SK-N-SH (cell line): Measurements from ENCODE around the gene RADIL. TPM values are rescaled to one million over a fixed set of nuclear protein-coding genes. Genes with fewer than 3 reads are reported as not detected.

ENCODE experiments used
- CTCF ChIA-PET: fragments of 300-600, 350-600 bp; formaldehyde crosslinking; extraction: SDS; loops from one replicate; lab custom pipeline; 2021; lab: Yijun Ruan, JAX
- POLR2A ChIA-PET: fragments of 350-600 bp; sonication (Branson Sonifier 250); formaldehyde crosslinking; extraction: SDS; loops from one replicate; lab custom pipeline; 2020; ENCODE audit warnings: antibody characterized with exemption, inconsistent platforms; lab: Yijun Ruan, JAX
- DNase-seq: peaks from one replicate; pipeline ENCODE4 v3.0.0; 2012
- H2AFZ ChIP-seq: fragments of 200-600 bp; sonication (generic); 2 replicates; pipeline ENCODE4 v1.8.1; 2016; ENCODE audit warnings: antibody characterized with exemption, mild to moderate bottlenecking, low read depth
- H3F3A ChIP-seq: fragments of 200-600 bp; sonication (generic); replicated peaks from 2 replicates; pipeline ENCODE3; 2016; ENCODE audit warnings: antibody characterized with exemption, mild to moderate bottlenecking; ENCODE audit not compliant: insufficient read depth
- H3K27ac ChIP-seq, 2 experiments: fragments of 200-500 bp in 1 of 2; fragments of 200-600 bp in 1 of 2; sonication (Bioruptor generic) in 1 of 2; sonication (generic), shearing (Covaris generic) in 1 of 2; 2 replicates each; pipeline versions ENCODE4 v1.5.1 to v1.6.1; 2014 to 2016; ENCODE audit warnings: low read depth in 2 of 2, inconsistent platforms in 1 of 2, low read length in 1 of 2, mild to moderate bottlenecking in 1 of 2, mixed read lengths in 1 of 2
- H3K27me3 ChIP-seq: fragments of 200-600 bp; sonication (generic), shearing (Covaris generic); 2 replicates; pipeline ENCODE4 v1.6.1; 2016; ENCODE audit warnings: mixed run types; ENCODE audit not compliant: insufficient read depth
- H3K36me3 ChIP-seq, 2 experiments: fragments of 200-500 bp in 1 of 2; fragments of 200-600 bp in 1 of 2; sonication (Bioruptor generic) in 1 of 2; sonication (generic) in 1 of 2; replicated peaks in 1 of 2; 2 replicates each; pipeline versions ENCODE3 to v1.5.1; 2014 to 2016; ENCODE audit warnings: low read length in 1 of 2, mild to moderate bottlenecking in 1 of 2; ENCODE audit not compliant: insufficient read depth in 2 of 2, control insufficient read depth in 1 of 2
- H3K4me1 ChIP-seq, 2 experiments: fragments of 200-500 bp in 1 of 2; fragments of 200-600 bp in 1 of 2; sonication (Bioruptor generic) in 1 of 2; sonication (generic), shearing (Covaris generic) in 1 of 2; 2 replicates each; pipeline versions ENCODE4 v1.5.1 to v1.6.1; 2014 to 2016; ENCODE audit warnings: low read depth in 1 of 2, low read length in 1 of 2, mixed run types in 1 of 2; ENCODE audit not compliant: insufficient read depth in 2 of 2, control insufficient read depth in 1 of 2
- H3K4me2 ChIP-seq: fragments of 200-600 bp; sonication (generic), shearing (Covaris generic); 2 replicates; pipeline ENCODE4 v1.6.1; 2017; ENCODE audit warnings: mixed run types
- H3K4me3 ChIP-seq, 2 experiments: fragments of 200-500 bp in 1 of 2; fragments of 200-600 bp in 1 of 2; sonication (Bioruptor generic) in 1 of 2; sonication (generic), shearing (Covaris generic) in 1 of 2; 2 replicates each; pipeline versions ENCODE4 v1.5.1 to v1.8.1; 2014 to 2016; ENCODE audit warnings: low read depth in 2 of 2, inconsistent platforms in 1 of 2, low read length in 1 of 2, mild to moderate bottlenecking in 1 of 2, mixed read lengths in 1 of 2, moderate library complexity in 1 of 2
- H3K79me2 ChIP-seq: fragments of 200-600 bp; sonication (generic); 2 replicates; pipeline ENCODE4 v1.8.1; 2017; ENCODE audit warnings: mild to moderate bottlenecking; ENCODE audit not compliant: insufficient read depth
- H3K9ac ChIP-seq: fragments of 200-600 bp; sonication (generic); 2 replicates; pipeline ENCODE4 v1.6.1; 2017; ENCODE audit warnings: mixed run types
- H3K9me2 ChIP-seq: fragments of 200-600 bp; sonication (generic); 2 replicates; pipeline ENCODE4 v1.6.1; 2017; ENCODE audit warnings: mixed run types
- H3K9me3 ChIP-seq: fragments of 200-600 bp; sonication (generic); 2 replicates; pipeline ENCODE4 v1.6.1; 2017; ENCODE audit warnings: mixed run types, mild to moderate bottlenecking, moderate library complexity
- H4K20me1 ChIP-seq: fragments of 200-600 bp; sonication (generic); 2 replicates; pipeline ENCODE4 v1.6.1; 2017; ENCODE audit warnings: mild to moderate bottlenecking, mixed run types; ENCODE audit not compliant: insufficient read depth
- ELF1 ChIP-seq: IDR thresholded peaks from 2 replicates; pipeline ENCODE4 v1.4.0; 2012
- FOXJ3 ChIP-seq: sonication (generic); formaldehyde crosslinking; IDR thresholded peaks from 2 replicates; pipeline ENCODE4 v1.5.1; 2020; ENCODE audit warnings: mild to moderate bottlenecking, missing genetic modification reagents
- FOXM1 ChIP-seq: IDR thresholded peaks from 2 replicates; pipeline ENCODE4 v1.4.0; 2012; ENCODE audit warnings: low read depth, mild to moderate bottlenecking
- GABPA ChIP-seq: IDR thresholded peaks from 2 replicates; pipeline ENCODE4 v1.4.0; 2012; ENCODE audit warnings: low read depth, mild to moderate bottlenecking
- IRF3 ChIP-seq: fragments of 150-350 bp; IDR thresholded peaks from 2 replicates; pipeline ENCODE4 v1.6.1; 2016; ENCODE audit warnings: mild to moderate bottlenecking, low read depth, low read length
- MEF2A ChIP-seq: IDR thresholded peaks from 2 replicates; pipeline ENCODE4 v1.4.0; 2012; ENCODE audit warnings: low read depth, borderline replicate concordance
- MXI1 ChIP-seq: IDR thresholded peaks from 2 replicates; pipeline ENCODE4 v1.6.1; 2012; ENCODE audit warnings: mild to moderate bottlenecking, low read depth, low read length, improper control_type of control experiment
- SIN3A ChIP-seq: IDR thresholded peaks from 2 replicates; pipeline ENCODE4 v1.6.1; 2012; ENCODE audit warnings: low read depth, mild to moderate bottlenecking, low read length, moderate library complexity, borderline replicate concordance
- SMC3 ChIP-seq: IDR thresholded peaks from 2 replicates; pipeline ENCODE4 v1.6.1; 2012; ENCODE audit warnings: low read depth, low read length, improper control_type of control experiment
- TAF1 ChIP-seq: IDR thresholded peaks from 2 replicates; pipeline ENCODE4 v1.6.1; 2012; ENCODE audit warnings: low read depth, mild to moderate bottlenecking, low read length, moderate library complexity, borderline replicate concordance
- WGBS: methylation state at CpG from one replicate; pipeline ENCODE4 v1.1.6; 2017; ENCODE audit warnings: low lambda C conversion rate; 5-methylcytosine and 5-hydroxymethylcytosine counted together
- polyA plus RNA-seq, 3 experiments: library from polyadenylated mRNA; depleted of rRNA; stranded (reverse); fragments of >200 nt; gene quantifications; 2 replicates each; pipeline ENCODE4 v1.2.3, GENCODE V29; 2012
- TF ChIP-seq, protein P1 (sequence below): IDR thresholded peaks from 2 replicates; pipeline ENCODE4 v1.4.0; 2012; ENCODE audit warnings: low read depth, borderline replicate concordance
- TF ChIP-seq, protein P2 (sequence below): fragments of 200-600 bp; sonication (generic); IDR thresholded peaks from 2 replicates; pipeline ENCODE4 v1.6.1; 2017; ENCODE audit warnings: antibody characterized with exemption, mild to moderate bottlenecking, moderate library complexity

RADIL gene
- polyA plus RNA-seq, 1 of the 3 experiments (the other 2 are of a cell fraction) = 4.3 TPM

DNA sequence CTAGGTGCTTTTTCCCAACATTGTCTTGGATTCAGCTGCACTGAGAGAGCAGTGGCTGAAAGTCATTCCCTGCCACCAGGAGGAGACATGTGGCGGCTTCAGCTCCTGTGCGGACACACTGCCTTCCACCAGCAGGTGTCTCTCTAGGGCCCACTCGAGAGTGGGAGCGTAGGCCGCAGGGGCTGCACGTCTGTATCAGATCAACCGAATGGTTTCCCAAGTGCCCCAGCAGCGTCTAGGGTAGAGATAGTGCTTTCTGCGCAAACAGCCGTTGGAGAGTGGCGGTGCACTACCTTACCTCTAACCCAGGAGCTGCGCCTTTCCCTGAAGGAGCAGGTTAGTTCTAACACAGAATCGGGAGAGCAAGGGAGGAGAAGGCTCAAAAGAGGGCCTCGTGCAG is 53.3 kb downstream of the RADIL start (continued):
- TF ChIP-seq, protein P1, sequence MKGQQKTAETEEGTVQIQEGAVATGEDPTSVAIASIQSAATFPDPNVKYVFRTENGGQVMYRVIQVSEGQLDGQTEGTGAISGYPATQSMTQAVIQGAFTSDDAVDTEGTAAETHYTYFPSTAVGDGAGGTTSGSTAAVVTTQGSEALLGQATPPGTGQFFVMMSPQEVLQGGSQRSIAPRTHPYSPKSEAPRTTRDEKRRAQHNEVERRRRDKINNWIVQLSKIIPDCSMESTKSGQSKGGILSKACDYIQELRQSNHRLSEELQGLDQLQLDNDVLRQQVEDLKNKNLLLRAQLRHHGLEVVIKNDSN = no peak
- TF ChIP-seq GABPA (no peak), ELF1 (no peak), FOXM1 (no peak), IRF3 (no peak)
- TF ChIP-seq, protein P2, sequence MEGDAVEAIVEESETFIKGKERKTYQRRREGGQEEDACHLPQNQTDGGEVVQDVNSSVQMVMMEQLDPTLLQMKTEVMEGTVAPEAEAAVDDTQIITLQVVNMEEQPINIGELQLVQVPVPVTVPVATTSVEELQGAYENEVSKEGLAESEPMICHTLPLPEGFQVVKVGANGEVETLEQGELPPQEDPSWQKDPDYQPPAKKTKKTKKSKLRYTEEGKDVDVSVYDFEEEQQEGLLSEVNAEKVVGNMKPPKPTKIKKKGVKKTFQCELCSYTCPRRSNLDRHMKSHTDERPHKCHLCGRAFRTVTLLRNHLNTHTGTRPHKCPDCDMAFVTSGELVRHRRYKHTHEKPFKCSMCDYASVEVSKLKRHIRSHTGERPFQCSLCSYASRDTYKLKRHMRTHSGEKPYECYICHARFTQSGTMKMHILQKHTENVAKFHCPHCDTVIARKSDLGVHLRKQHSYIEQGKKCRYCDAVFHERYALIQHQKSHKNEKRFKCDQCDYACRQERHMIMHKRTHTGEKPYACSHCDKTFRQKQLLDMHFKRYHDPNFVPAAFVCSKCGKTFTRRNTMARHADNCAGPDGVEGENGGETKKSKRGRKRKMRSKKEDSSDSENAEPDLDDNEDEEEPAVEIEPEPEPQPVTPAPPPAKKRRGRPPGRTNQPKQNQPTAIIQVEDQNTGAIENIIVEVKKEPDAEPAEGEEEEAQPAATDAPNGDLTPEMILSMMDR = peak; percentile 72

- no peaks in the 10 kb centered on the region for H3K27me3 ChIP-seq
- H3K9ac ChIP-seq = no peak overlapping the region
- H4K20me1 ChIP-seq = no peaks in the 10 kb centered on the region
- CTCF ChIA-PET = interaction anchor here (1.1 to 8.9 kb wide), 13 partner anchors 9 to 622 kb away, joined by 3 to 235 read pairs (median 6); partner anchors contain the start of gene RADIL
- H3K4me3 ChIP-seq = no peak overlapping the region
- H3K4me1 ChIP-seq = peaks cover 0 to 5% of the 10 kb centered on the region in 2 experiments; a peak in 1 of 4 replicates
- no peaks in the 10 kb centered on the region for H3K79me2 ChIP-seq
- no peaks in the 10 kb centered on the region for H3K9me3 ChIP-seq
- H2AFZ ChIP-seq = no peak overlapping the region
- no peak overlapping the region for H3K4me2 ChIP-seq
- WGBS = 95% methylated on average over 4 of the region's 17 CpGs
- H3K9me2 ChIP-seq = no peaks in the 10 kb centered on the region
- no peak for DNase-seq
- no peak overlapping the region for H3K27ac ChIP-seq
- no peak for TF ChIP-seq SIN3A
- TF ChIP-seq MXI1 = no peak
- 0 out of 2 replicates have a peak, but pooled peaks have one; percentile 29 for TF ChIP-seq FOXJ3 (CRISPR knock-in tag)
- TF ChIP-seq TAF1 = no peak
- TF ChIP-seq MEF2A = no peak
- TF ChIP-seq GABPA = no peak
- no peak for TF ChIP-seq SMC3
- POLR2A ChIA-PET = no interaction called here
- H3K36me3 ChIP-seq = no peaks in the 10 kb centered on the region
- H3F3A ChIP-seq = no peaks in the 10 kb centered on the region
Measured at GRCh38 chr7:4828720-4829383, 54.7 kb downstream of the RADIL start.
